ENCODE measurements around the gene MINDY4. TPM values are rescaled to one million over a fixed set of nuclear protein-coding genes. Genes with fewer than 3 reads are reported as not detected.

MINDY4 gene
- total and polyA plus RNA-seq, 2 of the 4 experiments (the other 2 are of a cell fraction): 1.8 to 3.6 TPM

DNA sequence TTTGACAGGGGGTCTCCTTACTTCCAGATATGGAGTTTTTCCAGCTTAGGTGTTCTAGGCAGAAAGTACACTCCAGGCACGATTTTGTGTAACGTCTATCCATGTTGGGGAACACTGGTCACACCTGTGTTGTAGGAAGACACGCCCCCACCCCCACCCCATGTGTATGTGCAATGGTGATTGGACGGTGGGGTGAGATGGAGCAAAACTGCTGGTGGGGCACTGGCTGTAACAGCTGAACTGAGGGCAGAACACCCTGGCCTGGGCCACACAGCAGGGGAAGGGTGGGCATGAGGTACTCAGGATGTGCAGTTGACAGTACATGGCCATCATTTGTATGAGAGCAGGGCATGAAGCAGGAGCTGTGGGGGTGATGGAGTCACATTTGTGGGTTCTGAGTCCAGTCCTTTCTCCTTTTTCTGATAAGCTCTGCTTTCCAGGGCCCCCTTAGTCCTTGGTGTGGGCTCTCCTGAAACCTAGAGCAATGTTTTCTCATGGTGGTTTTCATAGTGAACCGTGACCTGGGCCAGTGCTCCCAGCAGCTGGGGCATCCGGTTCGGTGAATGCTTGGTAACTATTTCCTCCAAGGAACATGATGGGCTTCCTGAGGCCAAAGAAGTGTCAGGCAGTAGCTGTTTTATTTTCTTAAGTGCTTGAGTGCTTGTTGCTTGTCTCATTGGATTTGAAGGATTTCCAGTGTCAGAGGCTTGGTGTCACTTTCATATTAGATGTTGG is 77.1 kb downstream of the MINDY4 start:
- Histone ChIP-seq H2BK5ac (ENCODE audit: low read depth, low read length, poor library complexity, severe bottlenecking) (no peak overlapping the region), H3K9me1 (ENCODE audit: insufficient read depth, low read length) (peaks cover 8% of the 10 kb centered on the region), H3K36me3 (ENCODE audit: control insufficient read depth, insufficient read depth, low read length) (no peaks in the 10 kb centered on the region), H4K20me1 (ENCODE audit: insufficient read depth, low read length) (no peaks in the 10 kb centered on the region), H3K9me3 (ENCODE audit: control insufficient read depth, insufficient read depth, low read length) (no peaks in the 10 kb centered on the region), H3K23ac (ENCODE audit: low read depth, low read length) (no peak overlapping the region), H2BK20ac (ENCODE audit: low read depth, low read length) (no peak overlapping the region), H3K56ac (ENCODE audit: extremely low read depth, insufficient read depth, low read length) (no peak overlapping the region), H2BK120ac (ENCODE audit: low read depth, low read length) (no peak overlapping the region), H2AK5ac (ENCODE audit: low read depth, low read length) (no peak overlapping the region), H2BK15ac (ENCODE audit: low read depth, low read length) (no peak overlapping the region), H3K27me3 (ENCODE audit: control insufficient read depth, insufficient read depth, low read length) (no peaks in the 10 kb centered on the region), H3K79me1 (ENCODE audit: low read depth in 1 of 2, low read length in 2 of 2) (no peaks in the 10 kb centered on the region), H3K27ac (ENCODE audit: insufficient read depth, low read length) (no peak overlapping the region), H3K4me2 (ENCODE audit: low read depth, low read length) (no peak overlapping the region), H4K8ac (ENCODE audit: low read depth in 2 of 2, low read length in 2 of 2) (no peak overlapping the region), H3K9ac (ENCODE audit: low read depth, low read length) (no peak overlapping the region), H3K4me3 (ENCODE audit: insufficient read depth, low read depth, low read length) (no peak overlapping the region), H3K14ac (replicated peaks; ENCODE audit: low read depth, low read length) (no peak overlapping the region), H3K18ac (ENCODE audit: low read depth, low read length) (no peak overlapping the region), H3K4me1 (ENCODE audit: control insufficient read depth, insufficient read depth, low read length) (peaks cover 5% of the 10 kb centered on the region; the same call in 1 of the 2 replicates), H4K91ac (ENCODE audit: insufficient read depth, low read depth, low read length) (no peak overlapping the region), H3K4ac (ENCODE audit: low read depth, low read length) (no peak overlapping the region), H2AK9ac (replicated peaks; ENCODE audit: low read depth, low read length, poor library complexity) (no peak overlapping the region), H2AFZ (replicated peaks; ENCODE audit: low read length, poor library complexity) (no peak overlapping the region), H4K5ac (ENCODE audit: low read depth, low read length) (no peak overlapping the region)
- DNase-seq (no peak), ATAC-seq (ENCODE audit: low read depth) (no peak)
- TF ChIP-seq, protein P1, sequence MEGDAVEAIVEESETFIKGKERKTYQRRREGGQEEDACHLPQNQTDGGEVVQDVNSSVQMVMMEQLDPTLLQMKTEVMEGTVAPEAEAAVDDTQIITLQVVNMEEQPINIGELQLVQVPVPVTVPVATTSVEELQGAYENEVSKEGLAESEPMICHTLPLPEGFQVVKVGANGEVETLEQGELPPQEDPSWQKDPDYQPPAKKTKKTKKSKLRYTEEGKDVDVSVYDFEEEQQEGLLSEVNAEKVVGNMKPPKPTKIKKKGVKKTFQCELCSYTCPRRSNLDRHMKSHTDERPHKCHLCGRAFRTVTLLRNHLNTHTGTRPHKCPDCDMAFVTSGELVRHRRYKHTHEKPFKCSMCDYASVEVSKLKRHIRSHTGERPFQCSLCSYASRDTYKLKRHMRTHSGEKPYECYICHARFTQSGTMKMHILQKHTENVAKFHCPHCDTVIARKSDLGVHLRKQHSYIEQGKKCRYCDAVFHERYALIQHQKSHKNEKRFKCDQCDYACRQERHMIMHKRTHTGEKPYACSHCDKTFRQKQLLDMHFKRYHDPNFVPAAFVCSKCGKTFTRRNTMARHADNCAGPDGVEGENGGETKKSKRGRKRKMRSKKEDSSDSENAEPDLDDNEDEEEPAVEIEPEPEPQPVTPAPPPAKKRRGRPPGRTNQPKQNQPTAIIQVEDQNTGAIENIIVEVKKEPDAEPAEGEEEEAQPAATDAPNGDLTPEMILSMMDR (conservative IDR thresholded peaks at IDR 0.05; ENCODE audit: low read depth, low read length): no peak
- no peak for TF ChIP-seq NFE2L2 (IDR thresholded peaks at IDR 0.05; ENCODE audit: low read depth, low read length)
- no peak for TF ChIP-seq BHLHE40 (IDR thresholded peaks at IDR 0.05; ENCODE audit: low read depth, low read length)
- TF ChIP-seq MXI1 (IDR thresholded peaks at IDR 0.05; ENCODE audit: borderline replicate concordance, low read depth, low read length): no peak
- no peak for TF ChIP-seq MAZ (IDR thresholded peaks at IDR 0.05; ENCODE audit: borderline replicate concordance, low read depth, low read length)
- TF ChIP-seq RAD21 (IDR thresholded peaks at IDR 0.05; ENCODE audit: low read length): no peak
- no peak for TF ChIP-seq FOS (IDR thresholded peaks at IDR 0.05; ENCODE audit: low read depth, low read length)
- TF ChIP-seq, protein P2, sequence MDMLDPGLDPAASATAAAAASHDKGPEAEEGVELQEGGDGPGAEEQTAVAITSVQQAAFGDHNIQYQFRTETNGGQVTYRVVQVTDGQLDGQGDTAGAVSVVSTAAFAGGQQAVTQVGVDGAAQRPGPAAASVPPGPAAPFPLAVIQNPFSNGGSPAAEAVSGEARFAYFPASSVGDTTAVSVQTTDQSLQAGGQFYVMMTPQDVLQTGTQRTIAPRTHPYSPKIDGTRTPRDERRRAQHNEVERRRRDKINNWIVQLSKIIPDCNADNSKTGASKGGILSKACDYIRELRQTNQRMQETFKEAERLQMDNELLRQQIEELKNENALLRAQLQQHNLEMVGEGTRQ (IDR thresholded peaks at IDR 0.05; ENCODE audit: low read depth, low read length): no peak
- no peak for TF ChIP-seq RFX5 (IDR thresholded peaks at IDR 0.05; ENCODE audit: low read depth, low read length)
- TF ChIP-seq POLR2A (IDR thresholded peaks at IDR 0.05; ENCODE audit: low read depth, low read length): no peak
- no peak for TF ChIP-seq RCOR1 (IDR thresholded peaks at IDR 0.05; ENCODE audit: insufficient replicate concordance, low read length)
- no peak for TF ChIP-seq SMC3 (IDR thresholded peaks at IDR 0.05; ENCODE audit: low read depth, low read length)
- TF ChIP-seq CEBPB (IDR thresholded peaks at IDR 0.05; ENCODE audit: low read depth, low read length): no peak
- TF ChIP-seq MAFK (IDR thresholded peaks at IDR 0.05; ENCODE audit: low read depth, low read length): no peak
- TF ChIP-seq, protein P3, sequence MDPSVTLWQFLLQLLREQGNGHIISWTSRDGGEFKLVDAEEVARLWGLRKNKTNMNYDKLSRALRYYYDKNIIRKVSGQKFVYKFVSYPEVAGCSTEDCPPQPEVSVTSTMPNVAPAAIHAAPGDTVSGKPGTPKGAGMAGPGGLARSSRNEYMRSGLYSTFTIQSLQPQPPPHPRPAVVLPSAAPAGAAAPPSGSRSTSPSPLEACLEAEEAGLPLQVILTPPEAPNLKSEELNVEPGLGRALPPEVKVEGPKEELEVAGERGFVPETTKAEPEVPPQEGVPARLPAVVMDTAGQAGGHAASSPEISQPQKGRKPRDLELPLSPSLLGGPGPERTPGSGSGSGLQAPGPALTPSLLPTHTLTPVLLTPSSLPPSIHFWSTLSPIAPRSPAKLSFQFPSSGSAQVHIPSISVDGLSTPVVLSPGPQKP (IDR thresholded peaks at IDR 0.05; ENCODE audit: borderline replicate concordance, low read depth, low read length): no peak
- no peak for TF ChIP-seq CHD1 (IDR thresholded peaks at IDR 0.05; ENCODE audit: low read depth, low read length)
- POLR2A ChIA-PET (ENCODE audit: unreplicated experiment): no interaction called here
- intact Hi-C loops (cut with micrococcal nuclease) (no loop called here), dilution Hi-C loops (cut with HindIII; ENCODE audit: low sequenced_read_pairs, unreplicated experiment) (no loop called here), in situ Hi-C loops (cut with MboI; ENCODE audit: low sequenced_read_pairs) (no loop called here)
- WGBS, 2 experiments (ENCODE audit: extremely low coverage in 2 of 2, insufficient read length in 1 of 2): no CpG with 5 or more reads among the region's 7 CpGs
- BruUV-seq (replicated peaks): no TSS peak
- CTCF ChIA-PET: no interaction called here

Measured in IMR-90 (cell line).